H9 (cell line): ENCODE results near the gene WDR64. TPM values are rescaled to one million over a fixed set of nuclear protein-coding genes. Genes with fewer than 3 reads are reported as not detected.

Experiments used
- DNase-seq: peaks from one replicate; pipeline ENCODE4 v3.0.0-alpha.2; 2017
- H2AFZ ChIP-seq: one replicate; pipeline ENCODE4 v1.6.1; 2013; ENCODE audit warnings: mild to moderate bottlenecking, low read length, control low read depth, moderate library complexity
- H2AK5ac ChIP-seq: 2 replicates; pipeline ENCODE4 v1.6.1; 2013; ENCODE audit warnings: low read length, control low read depth, mixed read lengths; ENCODE audit not compliant: insufficient read length
- H2BK120ac ChIP-seq: one replicate; pipeline ENCODE4 v1.6.1; 2013; ENCODE audit warnings: low read depth, mild to moderate bottlenecking, low read length, control low read depth, inconsistent platforms; ENCODE audit not compliant: poor library complexity, severe bottlenecking
- H2BK12ac ChIP-seq: 2 replicates; pipeline ENCODE4 v1.6.1; 2013; ENCODE audit warnings: low read length, control low read depth, mixed read lengths, low read depth; ENCODE audit not compliant: insufficient read length
- H2BK15ac ChIP-seq: 2 replicates; pipeline ENCODE4 v1.6.1; 2013; ENCODE audit warnings: low read depth, low read length, control low read depth
- H2BK20ac ChIP-seq: one replicate; pipeline ENCODE4 v1.6.1; 2013; ENCODE audit warnings: low read depth, mild to moderate bottlenecking, low read length, control low read depth, inconsistent platforms; ENCODE audit not compliant: poor library complexity, severe bottlenecking
- H2BK5ac ChIP-seq: 2 replicates; pipeline ENCODE4 v1.6.1; 2013; ENCODE audit warnings: low read length, control low read depth, mixed read lengths; ENCODE audit not compliant: insufficient read length
- H3K14ac ChIP-seq: 2 replicates; pipeline ENCODE4 v1.6.1; 2013; ENCODE audit warnings: low read length, control low read depth; ENCODE audit not compliant: insufficient read depth
- H3K18ac ChIP-seq: 2 replicates; pipeline ENCODE4 v1.6.1; 2013; ENCODE audit warnings: low read depth, mild to moderate bottlenecking, mixed read lengths, low read length, control low read depth; ENCODE audit not compliant: insufficient read length
- H3K23ac ChIP-seq: 2 replicates; pipeline ENCODE4 v1.6.1; 2013; ENCODE audit warnings: low read length, control low read depth, mixed read lengths, low read depth; ENCODE audit not compliant: insufficient read length
- H3K23me2 ChIP-seq: 2 replicates; pipeline ENCODE4 v1.6.1; 2013; ENCODE audit warnings: low read depth, mild to moderate bottlenecking, mixed read lengths, low read length, control low read depth; ENCODE audit not compliant: insufficient read length, poor library complexity, severe bottlenecking
- H3K27ac ChIP-seq: 2 replicates; pipeline ENCODE4 v1.5.1; 2013; ENCODE audit warnings: low read length, control low read depth, mixed read lengths, low read depth; ENCODE audit not compliant: insufficient read length
- H3K27me3 ChIP-seq: 2 replicates; pipeline ENCODE4 v1.6.1; 2013; ENCODE audit warnings: low read length, control low read depth, inconsistent platforms; ENCODE audit not compliant: insufficient read depth
- H3K4ac ChIP-seq: 2 replicates; pipeline ENCODE4 v1.6.1; 2013; ENCODE audit warnings: low read depth, mild to moderate bottlenecking, control low read depth, inconsistent platforms, low read length, moderate library complexity
- H3K4me1 ChIP-seq: 2 replicates; pipeline ENCODE4 v1.6.1; 2013; ENCODE audit warnings: low read length, control low read depth, inconsistent platforms; ENCODE audit not compliant: insufficient read depth
- H3K4me2 ChIP-seq: 2 replicates; pipeline ENCODE4 v1.6.1; 2013; ENCODE audit warnings: low read length, control low read depth, mixed read lengths; ENCODE audit not compliant: insufficient read length, insufficient read depth
- H3K56ac ChIP-seq: 2 replicates; pipeline ENCODE4 v1.6.1; 2013; ENCODE audit warnings: low read depth, mild to moderate bottlenecking, mixed read lengths, low read length, control low read depth; ENCODE audit not compliant: insufficient read length
- H3K79me1 ChIP-seq: 2 replicates; pipeline ENCODE4 v1.6.1; 2013; ENCODE audit warnings: low read depth, mild to moderate bottlenecking, moderate library complexity, low read length, control low read depth, inconsistent platforms; ENCODE audit not compliant: insufficient read depth, poor library complexity, severe bottlenecking
- H3K79me2 ChIP-seq: 2 replicates; pipeline ENCODE4 v1.6.1; 2013; ENCODE audit warnings: low read length, control low read depth, inconsistent platforms; ENCODE audit not compliant: insufficient read depth
- H3K9ac ChIP-seq: 2 replicates; pipeline ENCODE4 v1.6.1; 2013; ENCODE audit warnings: low read length, control low read depth, mixed read lengths; ENCODE audit not compliant: insufficient read length; ENCODE audit errors: extremely low read depth
- H3K9me3 ChIP-seq: one replicate; pipeline ENCODE4 v1.6.1; 2013; ENCODE audit warnings: low read depth, low read length, inconsistent platforms; ENCODE audit not compliant: control insufficient read depth
- H3T11ph ChIP-seq: one replicate; pipeline ENCODE4 v1.6.1; 2013; ENCODE audit warnings: mild to moderate bottlenecking, low read length, control low read depth, inconsistent platforms
- H4K20me1 ChIP-seq: one replicate; pipeline ENCODE4 v1.6.1; 2013; ENCODE audit not compliant: control insufficient read depth, insufficient read length, insufficient read depth
- H4K5ac ChIP-seq: 2 replicates; pipeline ENCODE4 v1.6.1; 2013; ENCODE audit warnings: low read depth, mild to moderate bottlenecking, mixed read lengths, low read length, control low read depth; ENCODE audit not compliant: insufficient read length
- H4K8ac ChIP-seq: replicated peaks from 2 replicates; pipeline ENCODE4 v1.6.1; 2013; ENCODE audit warnings: low read length, control low read depth, mixed read lengths, low read depth; ENCODE audit not compliant: insufficient read length
- H4K91ac ChIP-seq: 2 replicates; pipeline ENCODE4 v1.6.1; 2013; ENCODE audit warnings: low read depth, mild to moderate bottlenecking, moderate library complexity, mixed read lengths, low read length, control low read depth; ENCODE audit not compliant: insufficient read length
- H3K27ac Mint-ChIP-seq, 3 experiments: 2 replicates in 2 of 3; 3 replicates in 1 of 3; pipeline ENCODE4 v1.8.0; 2020 to 2021; ENCODE audit warnings: mixed read lengths in 3 of 3, mild to moderate bottlenecking in 1 of 3, moderate library complexity in 1 of 3
- H3K27me3 Mint-ChIP-seq: 2 replicates; pipeline ENCODE4 v1.8.0; 2021; ENCODE audit warnings: low read depth, mild to moderate bottlenecking, moderate library complexity, mixed read lengths
- H3K36me3 Mint-ChIP-seq, 3 experiments: 2 replicates in 2 of 3; 3 replicates in 1 of 3; pipeline ENCODE4 v1.8.0; 2020 to 2021; ENCODE audit warnings: low read depth in 3 of 3, mixed read lengths in 3 of 3; ENCODE audit not compliant: insufficient read depth in 1 of 3
- H3K4me1 Mint-ChIP-seq, 2 experiments: 2 replicates each; pipeline ENCODE4 v1.8.0; 2020; ENCODE audit warnings: mixed read lengths in 2 of 2
- H3K4me3 Mint-ChIP-seq, 2 experiments: 2 replicates in 1 of 2; 3 replicates in 1 of 2; pipeline ENCODE4 v1.8.0; 2020 to 2021; ENCODE audit warnings: mild to moderate bottlenecking in 2 of 2, mixed read lengths in 2 of 2, moderate library complexity in 1 of 2
- H3K9me3 Mint-ChIP-seq, 2 experiments: 2 replicates in 1 of 2; 3 replicates in 1 of 2; pipeline ENCODE4 v1.8.0; 2020; ENCODE audit warnings: mild to moderate bottlenecking in 2 of 2, mixed read lengths in 2 of 2, moderate library complexity in 1 of 2
- WGBS: extraction: QIAGEN DNeasy Blood & Tissue Kit; methylation state at CpG from one replicate; pipeline ENCODE4 v1.1.7; 2013; ENCODE audit warnings: missing lambda C conversion rate, low lambda C conversion rate, mixed read lengths; ENCODE audit not compliant: insufficient read length; ENCODE audit errors: extremely low coverage; 5-methylcytosine and 5-hydroxymethylcytosine counted together
- total RNA-seq: library from RNA; stranded (reverse); gene quantifications from 2 replicates; pipeline ENCODE4 v1.2.1, GENCODE V29; 2021
- TF ChIP-seq, protein P1 (sequence below): fragments of 200-600 bp; sonication (generic); conservative IDR thresholded peaks from 3 replicates; pipeline ENCODE4 v1.8.0; 2021; ENCODE audit warnings: antibody characterized with exemption, mild to moderate bottlenecking

Gene WDR64
- total RNA-seq, 1 experiment from 2014 or later, result not detected

GRCh38 chr1:241617426-241617825, 34.7 kb upstream of the WDR64 start:
- TF ChIP-seq, protein P1, sequence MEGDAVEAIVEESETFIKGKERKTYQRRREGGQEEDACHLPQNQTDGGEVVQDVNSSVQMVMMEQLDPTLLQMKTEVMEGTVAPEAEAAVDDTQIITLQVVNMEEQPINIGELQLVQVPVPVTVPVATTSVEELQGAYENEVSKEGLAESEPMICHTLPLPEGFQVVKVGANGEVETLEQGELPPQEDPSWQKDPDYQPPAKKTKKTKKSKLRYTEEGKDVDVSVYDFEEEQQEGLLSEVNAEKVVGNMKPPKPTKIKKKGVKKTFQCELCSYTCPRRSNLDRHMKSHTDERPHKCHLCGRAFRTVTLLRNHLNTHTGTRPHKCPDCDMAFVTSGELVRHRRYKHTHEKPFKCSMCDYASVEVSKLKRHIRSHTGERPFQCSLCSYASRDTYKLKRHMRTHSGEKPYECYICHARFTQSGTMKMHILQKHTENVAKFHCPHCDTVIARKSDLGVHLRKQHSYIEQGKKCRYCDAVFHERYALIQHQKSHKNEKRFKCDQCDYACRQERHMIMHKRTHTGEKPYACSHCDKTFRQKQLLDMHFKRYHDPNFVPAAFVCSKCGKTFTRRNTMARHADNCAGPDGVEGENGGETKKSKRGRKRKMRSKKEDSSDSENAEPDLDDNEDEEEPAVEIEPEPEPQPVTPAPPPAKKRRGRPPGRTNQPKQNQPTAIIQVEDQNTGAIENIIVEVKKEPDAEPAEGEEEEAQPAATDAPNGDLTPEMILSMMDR, result no peak
- Mint-ChIP-seq H3K4me1 (0 out of 4 replicates have a peak, but pooled peaks cover 0 to 2% of the 10 kb centered on the region in 2 experiments), H3K9me3 (no peaks in the 10 kb centered on the region), H3K27me3 (no peaks in the 10 kb centered on the region), H3K4me3 (no peak overlapping the region), H3K27ac (no peak overlapping the region), H3K36me3 (peaks cover 0 to 4% (median 0%) of the 10 kb centered on the region in 3 experiments; a peak in 2 of 7 replicates)
- H3K4ac ChIP-seq, result no peak overlapping the region
- H3T11ph ChIP-seq, result no peak overlapping the region
- H2BK5ac ChIP-seq, result no peak overlapping the region
- H3K14ac ChIP-seq, result no peak overlapping the region
- DNase-seq, result no peak
- no peak overlapping the region for H2BK12ac ChIP-seq
- H3K4me2 ChIP-seq, result no peak overlapping the region
- no peaks in the 10 kb centered on the region for H3K9me3 ChIP-seq
- H2BK15ac ChIP-seq, result no peak overlapping the region
- no peaks in the 10 kb centered on the region for H3K23me2 ChIP-seq
- H2BK20ac ChIP-seq, result no peak overlapping the region
- H4K20me1 ChIP-seq, result no peaks in the 10 kb centered on the region
- H4K91ac ChIP-seq, result no peak overlapping the region
- no peak overlapping the region for H4K5ac ChIP-seq
- no peaks in the 10 kb centered on the region for H3K27me3 ChIP-seq
- H2AFZ ChIP-seq, result no peak overlapping the region
- no CpG with 5 or more reads among the region's 7 CpGs for WGBS
- no peaks in the 10 kb centered on the region for H3K79me2 ChIP-seq
- H3K9ac ChIP-seq, result no peak overlapping the region
- H4K8ac ChIP-seq, result no peak overlapping the region
- no peak overlapping the region for H3K56ac ChIP-seq
- H3K23ac ChIP-seq, result no peak overlapping the region
- H3K27ac ChIP-seq, result no peak overlapping the region
- H2AK5ac ChIP-seq, result no peak overlapping the region
- no peak overlapping the region for H2BK120ac ChIP-seq
- H3K4me1 ChIP-seq, result no peaks in the 10 kb centered on the region
- no peak overlapping the region for H3K18ac ChIP-seq
- no peaks in the 10 kb centered on the region for H3K79me1 ChIP-seq
